H9 (cell line): ENCODE results near the gene CA5A. TPM values are rescaled to one million over a fixed set of nuclear protein-coding genes. Genes with fewer than 3 reads are reported as not detected.

Experiments used
- DNase-seq: peaks from one replicate; pipeline ENCODE4 v3.0.0-alpha.2; 2017
- H2AFZ ChIP-seq: one replicate; pipeline ENCODE4 v1.6.1; 2013; ENCODE audit warnings: mild to moderate bottlenecking, low read length, control low read depth, moderate library complexity
- H2AK5ac ChIP-seq: 2 replicates; pipeline ENCODE4 v1.6.1; 2013; ENCODE audit warnings: low read length, control low read depth, mixed read lengths; ENCODE audit not compliant: insufficient read length
- H2BK120ac ChIP-seq: one replicate; pipeline ENCODE4 v1.6.1; 2013; ENCODE audit warnings: low read depth, mild to moderate bottlenecking, low read length, control low read depth, inconsistent platforms; ENCODE audit not compliant: poor library complexity, severe bottlenecking
- H2BK12ac ChIP-seq: 2 replicates; pipeline ENCODE4 v1.6.1; 2013; ENCODE audit warnings: low read length, control low read depth, mixed read lengths, low read depth; ENCODE audit not compliant: insufficient read length
- H2BK15ac ChIP-seq: 2 replicates; pipeline ENCODE4 v1.6.1; 2013; ENCODE audit warnings: low read depth, low read length, control low read depth
- H2BK20ac ChIP-seq: one replicate; pipeline ENCODE4 v1.6.1; 2013; ENCODE audit warnings: low read depth, mild to moderate bottlenecking, low read length, control low read depth, inconsistent platforms; ENCODE audit not compliant: poor library complexity, severe bottlenecking
- H2BK5ac ChIP-seq: 2 replicates; pipeline ENCODE4 v1.6.1; 2013; ENCODE audit warnings: low read length, control low read depth, mixed read lengths; ENCODE audit not compliant: insufficient read length
- H3K14ac ChIP-seq: 2 replicates; pipeline ENCODE4 v1.6.1; 2013; ENCODE audit warnings: low read length, control low read depth; ENCODE audit not compliant: insufficient read depth
- H3K18ac ChIP-seq: 2 replicates; pipeline ENCODE4 v1.6.1; 2013; ENCODE audit warnings: low read depth, mild to moderate bottlenecking, mixed read lengths, low read length, control low read depth; ENCODE audit not compliant: insufficient read length
- H3K23ac ChIP-seq: 2 replicates; pipeline ENCODE4 v1.6.1; 2013; ENCODE audit warnings: low read length, control low read depth, mixed read lengths, low read depth; ENCODE audit not compliant: insufficient read length
- H3K23me2 ChIP-seq: 2 replicates; pipeline ENCODE4 v1.6.1; 2013; ENCODE audit warnings: low read depth, mild to moderate bottlenecking, mixed read lengths, low read length, control low read depth; ENCODE audit not compliant: insufficient read length, poor library complexity, severe bottlenecking
- H3K27ac ChIP-seq: 2 replicates; pipeline ENCODE4 v1.5.1; 2013; ENCODE audit warnings: low read length, control low read depth, mixed read lengths, low read depth; ENCODE audit not compliant: insufficient read length
- H3K27me3 ChIP-seq: 2 replicates; pipeline ENCODE4 v1.6.1; 2013; ENCODE audit warnings: low read length, control low read depth, inconsistent platforms; ENCODE audit not compliant: insufficient read depth
- H3K4ac ChIP-seq: 2 replicates; pipeline ENCODE4 v1.6.1; 2013; ENCODE audit warnings: low read depth, mild to moderate bottlenecking, control low read depth, inconsistent platforms, low read length, moderate library complexity
- H3K4me1 ChIP-seq: 2 replicates; pipeline ENCODE4 v1.6.1; 2013; ENCODE audit warnings: low read length, control low read depth, inconsistent platforms; ENCODE audit not compliant: insufficient read depth
- H3K4me2 ChIP-seq: 2 replicates; pipeline ENCODE4 v1.6.1; 2013; ENCODE audit warnings: low read length, control low read depth, mixed read lengths; ENCODE audit not compliant: insufficient read length, insufficient read depth
- H3K56ac ChIP-seq: 2 replicates; pipeline ENCODE4 v1.6.1; 2013; ENCODE audit warnings: low read depth, mild to moderate bottlenecking, mixed read lengths, low read length, control low read depth; ENCODE audit not compliant: insufficient read length
- H3K79me1 ChIP-seq: 2 replicates; pipeline ENCODE4 v1.6.1; 2013; ENCODE audit warnings: low read depth, mild to moderate bottlenecking, moderate library complexity, low read length, control low read depth, inconsistent platforms; ENCODE audit not compliant: insufficient read depth, poor library complexity, severe bottlenecking
- H3K79me2 ChIP-seq: 2 replicates; pipeline ENCODE4 v1.6.1; 2013; ENCODE audit warnings: low read length, control low read depth, inconsistent platforms; ENCODE audit not compliant: insufficient read depth
- H3K9ac ChIP-seq: 2 replicates; pipeline ENCODE4 v1.6.1; 2013; ENCODE audit warnings: low read length, control low read depth, mixed read lengths; ENCODE audit not compliant: insufficient read length; ENCODE audit errors: extremely low read depth
- H3K9me3 ChIP-seq: one replicate; pipeline ENCODE4 v1.6.1; 2013; ENCODE audit warnings: low read depth, low read length, inconsistent platforms; ENCODE audit not compliant: control insufficient read depth
- H3T11ph ChIP-seq: one replicate; pipeline ENCODE4 v1.6.1; 2013; ENCODE audit warnings: mild to moderate bottlenecking, low read length, control low read depth, inconsistent platforms
- H4K20me1 ChIP-seq: one replicate; pipeline ENCODE4 v1.6.1; 2013; ENCODE audit not compliant: control insufficient read depth, insufficient read length, insufficient read depth
- H4K5ac ChIP-seq: 2 replicates; pipeline ENCODE4 v1.6.1; 2013; ENCODE audit warnings: low read depth, mild to moderate bottlenecking, mixed read lengths, low read length, control low read depth; ENCODE audit not compliant: insufficient read length
- H4K8ac ChIP-seq: replicated peaks from 2 replicates; pipeline ENCODE4 v1.6.1; 2013; ENCODE audit warnings: low read length, control low read depth, mixed read lengths, low read depth; ENCODE audit not compliant: insufficient read length
- H4K91ac ChIP-seq: 2 replicates; pipeline ENCODE4 v1.6.1; 2013; ENCODE audit warnings: low read depth, mild to moderate bottlenecking, moderate library complexity, mixed read lengths, low read length, control low read depth; ENCODE audit not compliant: insufficient read length
- H3K27ac Mint-ChIP-seq, 3 experiments: 2 replicates in 2 of 3; 3 replicates in 1 of 3; pipeline ENCODE4 v1.8.0; 2020 to 2021; ENCODE audit warnings: mixed read lengths in 3 of 3, mild to moderate bottlenecking in 1 of 3, moderate library complexity in 1 of 3
- H3K27me3 Mint-ChIP-seq: 2 replicates; pipeline ENCODE4 v1.8.0; 2021; ENCODE audit warnings: low read depth, mild to moderate bottlenecking, moderate library complexity, mixed read lengths
- H3K36me3 Mint-ChIP-seq, 3 experiments: 2 replicates in 2 of 3; 3 replicates in 1 of 3; pipeline ENCODE4 v1.8.0; 2020 to 2021; ENCODE audit warnings: low read depth in 3 of 3, mixed read lengths in 3 of 3; ENCODE audit not compliant: insufficient read depth in 1 of 3
- H3K4me1 Mint-ChIP-seq, 2 experiments: 2 replicates each; pipeline ENCODE4 v1.8.0; 2020; ENCODE audit warnings: mixed read lengths in 2 of 2
- H3K4me3 Mint-ChIP-seq, 2 experiments: 2 replicates in 1 of 2; 3 replicates in 1 of 2; pipeline ENCODE4 v1.8.0; 2020 to 2021; ENCODE audit warnings: mild to moderate bottlenecking in 2 of 2, mixed read lengths in 2 of 2, moderate library complexity in 1 of 2
- H3K9me3 Mint-ChIP-seq, 2 experiments: 2 replicates in 1 of 2; 3 replicates in 1 of 2; pipeline ENCODE4 v1.8.0; 2020; ENCODE audit warnings: mild to moderate bottlenecking in 2 of 2, mixed read lengths in 2 of 2, moderate library complexity in 1 of 2
- WGBS: extraction: QIAGEN DNeasy Blood & Tissue Kit; methylation state at CpG from one replicate; pipeline ENCODE4 v1.1.7; 2013; ENCODE audit warnings: missing lambda C conversion rate, low lambda C conversion rate, mixed read lengths; ENCODE audit not compliant: insufficient read length; ENCODE audit errors: extremely low coverage; 5-methylcytosine and 5-hydroxymethylcytosine counted together
- total RNA-seq: library from RNA; stranded (reverse); gene quantifications from 2 replicates; pipeline ENCODE4 v1.2.1, GENCODE V29; 2021
- TF ChIP-seq, protein P1 (sequence below): fragments of 200-600 bp; sonication (generic); conservative IDR thresholded peaks from 3 replicates; pipeline ENCODE4 v1.8.0; 2021; ENCODE audit warnings: antibody characterized with exemption, mild to moderate bottlenecking

CA5A gene
- total RNA-seq, 1 experiment from 2014 or later = not detected

DNA sequence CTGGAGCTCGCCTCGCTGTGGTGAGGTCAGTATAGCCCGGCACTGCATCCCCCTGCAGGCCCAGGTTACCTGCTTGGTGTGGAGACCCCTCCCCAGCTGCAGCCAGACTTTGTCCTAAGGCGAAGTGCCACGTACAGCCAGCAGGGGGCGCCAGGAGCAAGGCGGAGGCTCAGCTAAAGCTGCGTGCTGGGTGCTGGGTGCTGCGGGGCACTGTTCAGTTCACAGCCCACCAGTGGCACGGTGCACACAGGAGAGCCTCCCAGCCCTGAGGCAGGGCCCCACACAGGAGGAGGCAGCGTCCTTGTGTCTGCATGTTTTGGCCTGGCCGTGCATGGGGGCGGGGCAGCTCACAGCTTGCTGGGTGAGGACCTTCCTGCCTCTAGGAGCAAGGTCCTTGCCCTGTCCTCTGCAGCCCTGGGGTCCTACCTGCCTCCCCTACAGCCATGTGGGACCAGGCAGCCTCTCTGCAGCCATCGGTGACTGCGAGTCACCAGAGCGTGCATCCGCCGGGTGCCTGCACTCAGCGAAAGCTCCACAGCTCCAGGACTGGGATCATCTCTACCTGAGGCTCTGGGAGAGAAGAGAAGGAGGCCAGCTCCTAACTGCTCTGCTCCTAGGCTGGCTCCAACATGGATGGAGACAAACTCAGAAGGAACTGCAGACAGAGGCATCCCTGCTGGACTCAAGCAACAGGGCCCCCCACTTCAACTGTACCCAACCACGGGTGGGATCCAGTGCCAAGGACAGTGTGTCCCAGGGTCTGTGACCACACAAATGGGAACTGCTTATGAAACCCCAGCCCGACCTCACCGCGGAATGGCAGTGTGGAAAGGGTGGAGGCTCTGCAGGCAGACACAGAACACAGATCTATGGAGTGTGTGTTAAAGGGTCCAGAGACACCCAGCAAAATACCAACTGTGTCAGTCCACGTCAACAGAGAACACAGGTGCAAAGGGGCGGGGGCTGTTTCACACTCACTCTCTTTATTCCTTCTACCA, 86.0 kb downstream of the CA5A start:
- no peaks in the 10 kb centered on the region; the same call in 1 of the 2 replicates for H3K4me1 ChIP-seq
- no peak overlapping the region for H2BK120ac ChIP-seq

More for the DNA sequence above, 86.0 kb downstream of the CA5A start:
- no peak overlapping the region for H4K91ac ChIP-seq
- H3K18ac ChIP-seq = no peak overlapping the region
- no peak overlapping the region for H2BK5ac ChIP-seq
- TF ChIP-seq, protein P1, sequence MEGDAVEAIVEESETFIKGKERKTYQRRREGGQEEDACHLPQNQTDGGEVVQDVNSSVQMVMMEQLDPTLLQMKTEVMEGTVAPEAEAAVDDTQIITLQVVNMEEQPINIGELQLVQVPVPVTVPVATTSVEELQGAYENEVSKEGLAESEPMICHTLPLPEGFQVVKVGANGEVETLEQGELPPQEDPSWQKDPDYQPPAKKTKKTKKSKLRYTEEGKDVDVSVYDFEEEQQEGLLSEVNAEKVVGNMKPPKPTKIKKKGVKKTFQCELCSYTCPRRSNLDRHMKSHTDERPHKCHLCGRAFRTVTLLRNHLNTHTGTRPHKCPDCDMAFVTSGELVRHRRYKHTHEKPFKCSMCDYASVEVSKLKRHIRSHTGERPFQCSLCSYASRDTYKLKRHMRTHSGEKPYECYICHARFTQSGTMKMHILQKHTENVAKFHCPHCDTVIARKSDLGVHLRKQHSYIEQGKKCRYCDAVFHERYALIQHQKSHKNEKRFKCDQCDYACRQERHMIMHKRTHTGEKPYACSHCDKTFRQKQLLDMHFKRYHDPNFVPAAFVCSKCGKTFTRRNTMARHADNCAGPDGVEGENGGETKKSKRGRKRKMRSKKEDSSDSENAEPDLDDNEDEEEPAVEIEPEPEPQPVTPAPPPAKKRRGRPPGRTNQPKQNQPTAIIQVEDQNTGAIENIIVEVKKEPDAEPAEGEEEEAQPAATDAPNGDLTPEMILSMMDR = peak; percentile 98
- no peaks in the 10 kb centered on the region; the same call in 1 of the 2 replicates for H3K79me2 ChIP-seq
- no peak overlapping the region for H3K56ac ChIP-seq
- peaks cover 0 to 3% of the 10 kb centered on the region in 2 experiments; a peak in 1 of 5 replicates for H3K9me3 Mint-ChIP-seq
- no peaks in the 10 kb centered on the region for H3K79me1 ChIP-seq
- peaks cover 20 to 53% of the 10 kb centered on the region in 2 experiments for H3K4me1 Mint-ChIP-seq
- no CpG with 5 or more reads among the region's 25 CpGs for WGBS
- H4K8ac ChIP-seq = no peak overlapping the region
- H4K20me1 ChIP-seq = peaks cover 2% of the 10 kb centered on the region
- no peak overlapping the region for H3K23ac ChIP-seq
- H2BK20ac ChIP-seq = no peak overlapping the region
- H3K27ac ChIP-seq = no peak overlapping the region
- no peak overlapping the region for H2BK15ac ChIP-seq
- H4K5ac ChIP-seq = no peak overlapping the region
- H3K4ac ChIP-seq = no peak overlapping the region
- no peaks in the 10 kb centered on the region for H3K23me2 ChIP-seq
- no peaks in the 10 kb centered on the region for H3K27me3 ChIP-seq
- H3K4me3 Mint-ChIP-seq = no peak overlapping the region; a peak in 1 of 5 replicates
- no peak overlapping the region for H3T11ph ChIP-seq
- peak; percentile 86 for DNase-seq
- H3K4me2 ChIP-seq = no peak overlapping the region
- peaks cover 24 to 68% (median 38%) of the 10 kb centered on the region in 3 experiments for H3K36me3 Mint-ChIP-seq
- no peak overlapping the region for H3K14ac ChIP-seq
- H2AK5ac ChIP-seq = no peak overlapping the region
- no peaks in the 10 kb centered on the region for H3K9me3 ChIP-seq
- peak overlapping the region; percentile 35 to 91 (median 72); a peak in 2 of 7 replicates for H3K27ac Mint-ChIP-seq
- no peak overlapping the region for H3K9ac ChIP-seq
- H2BK12ac ChIP-seq = no peak overlapping the region
- H3K27me3 Mint-ChIP-seq = no peaks in the 10 kb centered on the region; the same call in 1 of the 2 replicates
- H2AFZ ChIP-seq = no peak overlapping the region
